ENCODE measurements around the gene KEAP1. TPM values are rescaled to one million over a fixed set of nuclear protein-coding genes. Genes with fewer than 3 reads are reported as not detected.

The KEAP1 gene
- total and polyA plus RNA-seq, 2 of the 8 experiments (the other 6 are each of a cell fraction or from before 2014, with no cell fraction given), result 80.6 to 106 TPM

- TF ChIP-seq MAFK (IDR thresholded peaks at IDR 0.05; ENCODE audit: low read depth, low read length) (peak; percentile 96; the same call in 1 of the 2 replicates), POU5F1 (IDR thresholded peaks at IDR 0.05; ENCODE audit: low read depth, low read length) (peak; percentile 5; the same call in 1 of the 2 replicates), RFX5 (IDR thresholded peaks at IDR 0.05; ENCODE audit: borderline replicate concordance, low read depth, low read length) (no peak), EP300 (IDR thresholded peaks at IDR 0.05; ENCODE audit: borderline replicate concordance in 1 of 2, low read depth in 2 of 2, low read length in 2 of 2) (peak; percentile 11 to 92; a peak in 2 of 3 replicates), RBBP5 (IDR thresholded peaks at IDR 0.05; ENCODE audit: borderline replicate concordance, low read depth, low read length) (no peak), SUZ12 (IDR thresholded peaks at IDR 0.05; ENCODE audit: low read length) (no peak), ATF2 (IDR thresholded peaks at IDR 0.05; ENCODE audit: low read length) (no peak), POLR2AphosphoS5 (IDR thresholded peaks at IDR 0.05; ENCODE audit: low read depth, low read length) (peak; percentile 18; the same call in 1 of the 2 replicates), BACH1 (IDR thresholded peaks at IDR 0.05; ENCODE audit: low read length) (peak; percentile 98), CHD1 (IDR thresholded peaks at IDR 0.05; ENCODE audit: low read depth, low read length) (no peak), KDM4A (IDR thresholded peaks at IDR 0.05; ENCODE audit: low read depth, low read length, severe bottlenecking) (peak; percentile 70), KDM5A (IDR thresholded peaks at IDR 0.05; ENCODE audit: low read length) (no peak), HDAC6 (IDR thresholded peaks at IDR 0.05; ENCODE audit: low read depth, low read length) (peak; percentile 30), POLR2A (IDR thresholded peaks at IDR 0.05; ENCODE audit: control extremely low read depth in 1 of 2, low read depth in 2 of 2, low read length in 2 of 2) (peak; percentile 69 to 82; a peak in 2 of 3 replicates), RAD21 (IDR thresholded peaks at IDR 0.05 in 1 of 2, conservative IDR thresholded peaks at IDR 0.05 in 1 of 2; ENCODE audit: low read depth in 2 of 2, low read length in 2 of 2) (peak in 1 of 2 experiments; percentile 2; a peak in 1 of 4 replicates), NANOG (IDR thresholded peaks at IDR 0.05; ENCODE audit: insufficient read depth, low read depth, low read length, poor library complexity, severe bottlenecking) (peak; percentile 38), SP2 (IDR thresholded peaks at IDR 0.05; ENCODE audit: low read length) (no peak), TAF7 (optimal IDR thresholded peaks at IDR 0.05; ENCODE audit: borderline replicate concordance, low read depth, low read length) (peak; percentile 84), TCF12 (IDR thresholded peaks at IDR 0.05; ENCODE audit: low read depth, low read length) (peak; percentile 77; the same call in 1 of the 2 replicates), EGR1 (IDR thresholded peaks at IDR 0.05; ENCODE audit: borderline replicate concordance, low read depth, low read length) (peak; percentile 97)
These were observed 593 bp downstream of the KEAP1 start (continued) for GRCh38 chr19:10502524-10503001.

Data from H1 (cell line).